22Rv1 (cell line): ENCODE results near the gene PPA2.
"Not testable (repeated sequence)": the region's sequence is repeated elsewhere in the genome, so short reads cannot be mapped to it uniquely, and the experiment has no call there.

Experiments used
- H3K27ac ChIP-seq: fragments of 450-650 bp; 2 replicates; pipeline ENCODE4 v1.5.1; 2017
- ZFX ChIP-seq: fragments of 450-650 bp; IDR thresholded peaks from 2 replicates; pipeline ENCODE4 v1.6.1; 2017; ENCODE audit warnings: antibody characterized with exemption, borderline replicate concordance
- TF ChIP-seq, protein P1 (sequence below): fragments of 450-650 bp; IDR thresholded peaks from 2 replicates; pipeline ENCODE4 v1.5.1; 2017; ENCODE audit warnings: mild to moderate bottlenecking

The PPA2 gene

DNA sequence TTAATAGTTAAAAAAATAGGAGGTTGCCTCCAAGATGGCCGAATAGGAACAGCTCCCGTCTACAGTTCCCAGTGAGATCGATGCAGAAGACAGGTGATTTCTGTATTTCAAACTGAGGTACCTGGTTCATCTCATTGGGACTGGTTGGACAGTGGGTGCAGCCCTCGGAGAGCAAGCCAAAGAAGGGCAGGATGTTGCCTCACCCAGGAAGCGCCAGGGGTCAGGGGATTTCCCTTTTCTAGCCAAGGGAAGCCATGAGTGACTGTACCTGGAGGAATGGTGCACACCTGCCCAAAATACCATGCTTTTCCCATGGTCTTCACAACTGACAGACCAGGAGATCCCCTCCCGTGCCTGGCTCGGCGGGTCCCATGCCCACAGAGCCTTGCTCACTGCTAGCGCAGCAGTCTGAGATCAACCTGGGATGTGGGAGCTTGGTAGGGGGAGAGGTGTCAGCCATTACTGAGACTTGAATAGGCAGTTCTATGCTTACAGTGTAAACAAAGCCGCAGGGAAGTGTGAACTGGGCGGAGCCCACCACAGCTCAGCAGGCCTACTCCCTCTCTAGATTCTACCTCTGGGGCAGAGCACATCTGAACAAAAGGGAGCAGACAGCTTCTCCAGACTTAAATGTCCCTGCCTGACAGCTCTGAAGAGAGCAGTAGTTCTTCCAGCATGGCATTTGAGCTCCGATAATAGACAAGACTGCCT is 47.5 kb downstream of the PPA2 start:
- TF ChIP-seq, protein P1, sequence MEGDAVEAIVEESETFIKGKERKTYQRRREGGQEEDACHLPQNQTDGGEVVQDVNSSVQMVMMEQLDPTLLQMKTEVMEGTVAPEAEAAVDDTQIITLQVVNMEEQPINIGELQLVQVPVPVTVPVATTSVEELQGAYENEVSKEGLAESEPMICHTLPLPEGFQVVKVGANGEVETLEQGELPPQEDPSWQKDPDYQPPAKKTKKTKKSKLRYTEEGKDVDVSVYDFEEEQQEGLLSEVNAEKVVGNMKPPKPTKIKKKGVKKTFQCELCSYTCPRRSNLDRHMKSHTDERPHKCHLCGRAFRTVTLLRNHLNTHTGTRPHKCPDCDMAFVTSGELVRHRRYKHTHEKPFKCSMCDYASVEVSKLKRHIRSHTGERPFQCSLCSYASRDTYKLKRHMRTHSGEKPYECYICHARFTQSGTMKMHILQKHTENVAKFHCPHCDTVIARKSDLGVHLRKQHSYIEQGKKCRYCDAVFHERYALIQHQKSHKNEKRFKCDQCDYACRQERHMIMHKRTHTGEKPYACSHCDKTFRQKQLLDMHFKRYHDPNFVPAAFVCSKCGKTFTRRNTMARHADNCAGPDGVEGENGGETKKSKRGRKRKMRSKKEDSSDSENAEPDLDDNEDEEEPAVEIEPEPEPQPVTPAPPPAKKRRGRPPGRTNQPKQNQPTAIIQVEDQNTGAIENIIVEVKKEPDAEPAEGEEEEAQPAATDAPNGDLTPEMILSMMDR, result no peak
- no peak for TF ChIP-seq ZFX
- no peak overlapping the region for H3K27ac ChIP-seq

DNA sequence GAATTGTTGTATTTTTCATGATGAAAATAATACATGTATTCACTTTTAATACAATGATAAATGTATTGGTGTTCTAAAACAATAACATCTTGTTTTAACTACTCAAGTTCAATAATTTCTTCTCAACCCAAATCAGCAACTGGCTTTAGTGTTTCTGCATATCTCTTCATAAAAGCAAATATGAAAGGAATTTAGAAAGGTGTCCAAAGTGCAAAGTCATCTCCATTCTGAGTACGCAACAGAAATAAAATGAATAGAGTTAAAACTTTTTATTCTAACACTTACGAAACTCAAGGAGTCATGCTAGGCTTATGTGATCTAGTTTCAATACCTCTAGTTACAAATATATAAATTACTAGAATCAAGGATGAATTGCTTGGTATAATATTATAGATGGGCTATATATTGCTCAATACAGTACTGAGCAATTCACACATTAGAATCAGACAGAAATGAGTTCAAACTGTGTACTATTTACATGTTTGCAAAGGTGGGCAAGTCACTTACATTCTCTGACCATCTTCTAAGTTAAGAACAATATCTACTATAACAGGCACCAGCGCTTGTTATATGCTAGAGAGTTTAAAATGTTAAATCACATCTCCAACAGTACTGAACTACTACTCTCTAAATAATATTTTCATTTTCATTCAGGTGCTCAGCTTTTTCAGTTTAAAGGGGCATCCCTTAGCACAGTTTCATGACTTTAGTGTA is 51.5 kb downstream of the PPA2 start:
- TF ChIP-seq ZFX, result no peak
- TF ChIP-seq, protein P1, result no peak
- no peak overlapping the region for H3K27ac ChIP-seq

DNA sequence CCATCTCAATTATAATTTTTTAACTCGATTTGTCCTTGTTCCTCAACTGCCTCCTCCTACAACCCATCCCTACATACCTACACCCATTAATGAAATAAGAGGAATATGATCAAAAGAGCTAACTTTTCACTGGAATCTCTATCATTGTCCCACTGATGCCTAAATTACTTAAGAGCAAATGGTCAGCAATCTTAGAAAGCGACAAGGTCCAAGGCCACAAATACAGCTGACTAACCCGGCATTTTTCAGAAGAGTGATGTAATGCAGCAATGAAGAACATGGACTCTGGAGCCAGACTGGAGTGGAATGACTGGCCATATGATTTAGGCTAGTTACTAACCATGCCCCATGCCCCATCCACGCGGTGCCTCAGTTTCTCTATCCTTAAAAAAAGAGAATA is 56.2 kb downstream of the PPA2 start:
- TF ChIP-seq ZFX, result no peak
- TF ChIP-seq, protein P1, result no peak
- H3K27ac ChIP-seq, result no peak overlapping the region

DNA sequence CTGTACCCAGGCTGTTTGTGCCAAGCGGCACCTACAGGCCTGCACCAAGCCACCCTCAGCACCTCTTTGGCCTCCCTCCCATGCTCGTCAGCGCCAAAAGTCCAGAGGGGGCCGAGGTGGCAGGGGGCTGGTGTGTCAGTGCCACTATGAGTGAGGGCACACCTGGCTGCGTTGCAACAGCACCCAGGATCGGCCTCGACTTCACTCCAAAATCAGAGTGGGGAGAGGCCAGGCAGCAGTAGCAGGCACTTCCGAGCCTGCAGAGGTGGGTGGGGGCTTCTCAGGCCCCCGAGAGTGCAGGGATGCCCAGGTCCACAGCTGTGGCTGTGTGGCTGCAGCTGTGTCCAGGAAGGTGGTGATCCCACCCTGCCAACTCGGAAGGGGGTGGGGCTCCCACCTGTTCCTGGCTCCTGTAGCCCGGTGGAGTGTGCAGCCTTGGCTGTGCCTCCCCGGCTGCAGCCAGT is 58.5 kb downstream of the PPA2 start:
- TF ChIP-seq, protein P1, result no peak
- no peak for TF ChIP-seq ZFX
- H3K27ac ChIP-seq, result no peak overlapping the region

DNA sequence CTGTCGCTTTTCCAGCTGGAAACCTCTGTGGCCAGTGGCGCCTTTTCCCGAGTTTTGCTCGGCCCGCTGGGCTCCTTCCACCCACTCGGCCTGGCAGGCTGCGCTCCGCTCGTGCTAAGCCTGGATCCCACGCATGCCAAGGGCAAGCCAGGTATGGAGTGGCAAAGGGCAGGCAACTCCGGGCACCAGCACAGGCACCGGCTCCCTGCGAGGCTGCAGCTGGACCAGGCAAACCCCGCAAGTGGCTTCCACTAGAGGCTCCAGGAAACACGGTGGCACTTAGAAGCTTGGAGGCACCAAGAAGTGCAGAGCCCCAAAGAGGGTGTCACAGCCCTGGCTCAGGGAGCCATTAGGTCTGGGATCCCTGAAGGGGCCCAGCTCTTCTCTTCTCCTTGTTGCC is 59.5 kb downstream of the PPA2 start:
- no peak overlapping the region for H3K27ac ChIP-seq

DNA sequence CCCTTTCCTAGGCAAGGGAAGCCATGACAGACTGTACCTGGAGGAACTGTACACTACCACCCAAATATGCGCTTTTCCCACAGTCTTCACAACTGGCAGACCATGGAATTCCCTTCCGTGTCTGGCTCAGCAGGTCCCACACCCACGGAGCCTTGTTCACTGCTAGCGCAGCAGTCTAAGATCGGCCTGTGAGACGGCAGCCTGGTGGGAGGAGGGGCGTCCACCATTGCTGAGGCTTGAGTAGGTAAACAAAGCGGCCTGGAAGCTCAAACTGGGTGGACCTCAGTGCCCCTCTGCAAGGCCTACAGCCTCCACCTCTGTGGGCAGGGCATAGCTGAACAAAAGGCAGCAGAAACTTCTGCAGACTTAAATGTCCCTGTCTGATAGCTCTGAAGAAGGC is 64.7 kb downstream of the PPA2 start:
- not testable (repeated sequence) for H3K27ac ChIP-seq

More for the DNA sequence above, 59.5 kb downstream of the PPA2 start:
- TF ChIP-seq, protein P1, result no peak
- no peak for TF ChIP-seq ZFX

DNA sequence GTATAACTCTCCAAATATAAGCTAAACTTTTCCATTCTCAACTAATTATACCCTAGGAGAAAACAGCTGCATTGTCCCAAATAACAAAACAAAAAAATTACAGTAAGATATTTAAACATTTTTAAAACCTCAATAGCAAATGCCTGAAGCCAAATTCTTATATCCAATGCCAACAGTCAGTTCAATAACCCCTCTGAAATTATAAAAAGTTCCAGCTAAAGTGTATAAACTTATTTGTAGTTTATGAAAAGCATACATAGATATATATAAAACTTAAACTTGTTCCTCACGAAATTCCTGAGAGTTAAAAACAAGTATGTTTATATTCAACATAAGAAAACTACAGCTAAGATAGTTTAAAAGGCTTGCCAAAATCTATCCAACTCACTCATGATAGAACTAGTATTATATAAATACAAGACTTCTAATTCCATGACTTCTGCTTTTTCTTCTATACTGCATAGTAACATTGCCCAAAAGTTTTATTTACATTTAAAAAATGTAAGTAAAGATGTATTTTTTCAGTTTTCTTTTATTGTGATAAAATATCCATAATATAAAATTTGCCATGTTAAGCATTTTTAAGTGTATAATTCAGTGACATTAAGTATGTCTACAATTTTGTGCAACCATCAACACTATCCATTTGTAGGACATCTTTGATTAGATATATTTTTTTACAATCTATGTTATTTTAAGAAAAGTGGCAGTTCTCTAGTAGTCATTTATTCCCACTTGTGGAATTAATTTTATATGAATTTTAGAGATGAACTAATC is 72.8 kb downstream of the PPA2 start:
- no peak overlapping the region for H3K27ac ChIP-seq
- no peak for TF ChIP-seq ZFX
- TF ChIP-seq, protein P1, result no peak
